Osteoblast (primary cell): ENCODE data around the gene EML1. TPM values are rescaled to one million over a fixed set of nuclear protein-coding genes. Genes with fewer than 3 reads are reported as not detected.
"Not testable (repeated sequence)": the region's sequence is repeated elsewhere in the genome, so short reads cannot be mapped to it uniquely, and the experiment has no call there.

Experiments used
- DNase-seq: peaks from one replicate; pipeline ENCODE4 v3.0.0; 2011; ENCODE audit warnings: low spot score, mixed read lengths; ENCODE audit not compliant: insufficient read length; ENCODE audit errors: missing footprints
- H2AFZ ChIP-seq: 2 replicates; pipeline ENCODE4 v1.6.0; 2011; ENCODE audit warnings: mild to moderate bottlenecking, low read length
- H3K27ac ChIP-seq: 2 replicates; pipeline ENCODE4 v1.5.1; 2011; ENCODE audit warnings: mild to moderate bottlenecking, low read depth, low read length, moderate library complexity
- H3K27me3 ChIP-seq: 2 replicates; pipeline ENCODE4 v1.6.0; 2012; ENCODE audit warnings: mild to moderate bottlenecking, control low read depth, inconsistent platforms, low read length, moderate library complexity; ENCODE audit not compliant: insufficient read depth
- H3K36me3 ChIP-seq: 2 replicates; pipeline ENCODE4 v1.5.1; 2011; ENCODE audit warnings: mild to moderate bottlenecking, low read length, control low read depth, moderate library complexity; ENCODE audit not compliant: insufficient read depth
- H3K4me1 ChIP-seq: 2 replicates; pipeline ENCODE4 v1.5.1; 2011; ENCODE audit warnings: mild to moderate bottlenecking, low read length, control low read depth, moderate library complexity; ENCODE audit not compliant: insufficient read depth
- H3K4me2 ChIP-seq: 2 replicates; pipeline ENCODE4 v1.6.0; 2011; ENCODE audit warnings: mild to moderate bottlenecking, low read length; ENCODE audit not compliant: insufficient read depth
- H3K4me3 ChIP-seq: fragments of 200-600 bp; sonication (generic); 3 replicates; pipeline ENCODE4 v1.5.1; 2012; ENCODE audit warnings: mild to moderate bottlenecking, low read length, inconsistent platforms; ENCODE audit not compliant: insufficient read depth
- H3K79me2 ChIP-seq: 2 replicates; pipeline ENCODE4 v1.6.0; 2012; ENCODE audit warnings: mild to moderate bottlenecking, low read length, control low read depth, inconsistent platforms; ENCODE audit not compliant: insufficient read depth
- H3K9me3 ChIP-seq: 2 replicates; pipeline ENCODE4 v1.5.1; 2011; ENCODE audit warnings: low read depth, low read length, control low read depth
- H4K20me1 ChIP-seq: 2 replicates; pipeline ENCODE4 v1.6.0; 2012; ENCODE audit warnings: mild to moderate bottlenecking, low read length, control low read depth; ENCODE audit not compliant: insufficient read depth
- total RNA-seq: library from RNA; depleted of rRNA; stranded (reverse); fragments of >200 nt; gene quantifications from 2 replicates; pipeline ENCODE4 v1.2.3, GENCODE V29; 2012
- TF ChIP-seq, protein P1 (sequence below): IDR thresholded peaks from 2 replicates; pipeline ENCODE4 v1.5.1; 2011; ENCODE audit warnings: mild to moderate bottlenecking, low read depth, low read length, moderate library complexity; ENCODE audit errors: extremely low read depth

The EML1 gene
- total RNA-seq, 1 donor: 46.7 TPM

DNA sequence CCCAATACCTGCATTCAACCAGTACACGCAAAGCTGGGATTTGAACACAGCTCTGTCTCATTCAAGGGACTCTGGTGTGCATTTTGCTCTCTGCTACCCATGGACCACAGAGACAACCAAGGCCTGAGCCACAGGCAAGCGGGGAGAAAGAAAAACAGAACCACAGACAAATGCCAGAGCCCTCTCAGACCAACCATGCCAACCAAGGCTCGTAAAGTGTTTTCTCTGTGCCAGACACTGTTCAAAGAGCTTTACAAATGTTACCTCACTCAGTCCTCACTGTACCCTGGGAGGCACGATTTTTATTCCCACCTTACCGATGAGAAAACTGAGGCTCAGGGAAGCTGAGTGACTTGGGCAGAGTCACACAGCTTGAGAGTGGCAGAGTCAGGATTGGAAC, 32.4 kb upstream of the EML1 start:
- H3K4me2 ChIP-seq: no peak overlapping the region
- no peaks in the 10 kb centered on the region for H4K20me1 ChIP-seq
- H3K79me2 ChIP-seq: no peaks in the 10 kb centered on the region
- H3K4me3 ChIP-seq: no peak overlapping the region
- H3K36me3 ChIP-seq: no peaks in the 10 kb centered on the region
- no peaks in the 10 kb centered on the region for H3K9me3 ChIP-seq
- no peak for DNase-seq
- no peaks in the 10 kb centered on the region for H3K27me3 ChIP-seq
- TF ChIP-seq, protein P1, sequence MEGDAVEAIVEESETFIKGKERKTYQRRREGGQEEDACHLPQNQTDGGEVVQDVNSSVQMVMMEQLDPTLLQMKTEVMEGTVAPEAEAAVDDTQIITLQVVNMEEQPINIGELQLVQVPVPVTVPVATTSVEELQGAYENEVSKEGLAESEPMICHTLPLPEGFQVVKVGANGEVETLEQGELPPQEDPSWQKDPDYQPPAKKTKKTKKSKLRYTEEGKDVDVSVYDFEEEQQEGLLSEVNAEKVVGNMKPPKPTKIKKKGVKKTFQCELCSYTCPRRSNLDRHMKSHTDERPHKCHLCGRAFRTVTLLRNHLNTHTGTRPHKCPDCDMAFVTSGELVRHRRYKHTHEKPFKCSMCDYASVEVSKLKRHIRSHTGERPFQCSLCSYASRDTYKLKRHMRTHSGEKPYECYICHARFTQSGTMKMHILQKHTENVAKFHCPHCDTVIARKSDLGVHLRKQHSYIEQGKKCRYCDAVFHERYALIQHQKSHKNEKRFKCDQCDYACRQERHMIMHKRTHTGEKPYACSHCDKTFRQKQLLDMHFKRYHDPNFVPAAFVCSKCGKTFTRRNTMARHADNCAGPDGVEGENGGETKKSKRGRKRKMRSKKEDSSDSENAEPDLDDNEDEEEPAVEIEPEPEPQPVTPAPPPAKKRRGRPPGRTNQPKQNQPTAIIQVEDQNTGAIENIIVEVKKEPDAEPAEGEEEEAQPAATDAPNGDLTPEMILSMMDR: no peak
- H3K27ac ChIP-seq: no peak overlapping the region
- H2AFZ ChIP-seq: no peak overlapping the region
- H3K4me1 ChIP-seq: peaks cover 30% of the 10 kb centered on the region

DNA sequence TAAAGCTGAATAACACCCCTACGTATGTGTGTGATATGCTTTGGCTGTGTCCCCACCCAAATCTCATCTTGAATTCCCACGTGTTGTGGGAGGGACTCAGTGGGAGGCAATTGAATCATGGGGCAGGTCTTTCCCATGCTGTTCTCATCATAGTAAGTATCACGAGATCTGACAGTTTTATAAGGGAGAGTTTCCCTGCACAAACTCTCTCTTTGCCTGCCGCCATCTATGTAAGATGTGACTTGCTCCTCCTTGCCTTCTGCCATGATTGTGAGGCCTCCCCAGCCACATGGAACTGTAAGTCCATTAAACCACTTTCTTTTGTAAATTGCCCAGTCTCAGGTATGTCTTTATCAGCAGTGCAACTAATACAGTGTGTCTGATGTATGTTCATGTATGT, 30.3 kb upstream of the EML1 start:
- H3K27ac ChIP-seq, H3K27me3 ChIP-seq, H3K4me3 ChIP-seq, H4K20me1 ChIP-seq, DNase-seq, H3K79me2 ChIP-seq, H3K36me3 ChIP-seq, H2AFZ ChIP-seq, H3K9me3 ChIP-seq, H3K4me2 ChIP-seq: not testable (repeated sequence)
- H3K4me1 ChIP-seq: peaks cover 23% of the 10 kb centered on the region

DNA sequence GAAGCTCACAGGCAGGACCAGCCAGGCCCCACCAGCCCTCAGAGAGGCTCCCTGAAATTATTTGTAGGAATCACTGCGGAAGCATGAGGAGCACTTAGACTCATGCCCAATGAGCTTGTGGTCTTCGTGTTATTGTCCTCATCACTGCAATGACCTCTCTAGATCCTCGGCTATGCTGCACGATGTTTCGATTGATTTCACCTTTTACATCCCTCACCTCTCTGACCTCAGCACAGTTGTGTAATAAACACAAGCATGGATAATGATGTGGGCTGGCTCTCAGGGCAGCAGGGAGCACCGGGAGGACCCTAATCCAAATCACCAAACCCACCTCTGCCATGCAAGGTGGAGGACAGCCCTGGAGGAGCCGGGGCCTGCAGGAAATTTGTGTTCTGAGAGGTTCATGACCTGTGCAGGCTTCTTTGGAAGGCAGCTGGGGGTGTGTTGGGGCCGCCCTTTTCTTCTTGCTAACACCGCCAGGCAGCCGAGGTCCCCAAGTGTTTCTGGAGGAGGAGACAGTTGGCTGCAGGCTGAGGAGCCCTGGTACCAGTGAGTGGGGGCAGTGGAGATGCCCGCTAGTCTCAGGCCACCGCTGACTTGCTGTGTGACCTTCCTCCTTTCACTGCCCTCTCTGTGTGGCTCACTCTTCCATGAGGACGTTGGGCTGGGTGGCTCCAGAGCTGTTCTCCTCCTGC, 29.5 kb upstream of the EML1 start:
- no peaks in the 10 kb centered on the region for H4K20me1 ChIP-seq
- H3K27me3 ChIP-seq: no peaks in the 10 kb centered on the region
- no peak overlapping the region for H2AFZ ChIP-seq
- H3K79me2 ChIP-seq: no peaks in the 10 kb centered on the region
- no peaks in the 10 kb centered on the region for H3K9me3 ChIP-seq
- DNase-seq: no peak
- no peak overlapping the region for H3K4me3 ChIP-seq
- TF ChIP-seq, protein P1: no peak
- no peak overlapping the region for H3K27ac ChIP-seq
- H3K4me1 ChIP-seq: peaks cover 15% of the 10 kb centered on the region
- H3K4me2 ChIP-seq: no peak overlapping the region
- H3K36me3 ChIP-seq: no peaks in the 10 kb centered on the region

DNA sequence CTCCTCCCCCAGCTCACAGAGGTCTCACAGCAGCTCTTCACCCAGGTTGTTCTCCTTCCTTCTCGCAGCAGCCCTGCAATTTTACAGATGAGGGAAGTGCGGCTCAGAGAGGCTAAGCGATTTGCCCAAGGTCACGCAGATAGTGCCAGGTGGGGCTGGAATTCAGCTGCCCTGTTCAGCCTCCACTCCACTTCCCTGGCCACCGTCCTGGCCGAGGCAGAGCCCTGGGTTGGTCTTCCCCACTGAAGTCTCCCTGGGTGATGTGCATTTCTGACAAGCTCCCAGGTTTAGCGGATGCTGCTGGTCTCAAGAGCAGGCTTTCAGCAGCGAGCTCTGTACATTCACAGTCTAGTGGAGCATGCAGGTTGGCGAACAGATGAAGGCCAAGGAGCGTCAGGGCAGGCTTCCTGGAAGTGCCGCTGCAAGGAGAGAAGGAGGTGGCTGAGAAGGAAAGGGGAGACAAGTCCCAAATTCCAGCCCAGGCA, 28.9 kb upstream of the EML1 start:
- TF ChIP-seq, protein P1: no peak

More for the DNA sequence above, 28.9 kb upstream of the EML1 start:
- Histone ChIP-seq H3K79me2 (no peaks in the 10 kb centered on the region), H3K27me3 (no peaks in the 10 kb centered on the region), H3K27ac (no peak overlapping the region), H4K20me1 (no peaks in the 10 kb centered on the region), H2AFZ (no peak overlapping the region), H3K4me3 (no peak overlapping the region), H3K9me3 (no peaks in the 10 kb centered on the region), H3K4me2 (no peak overlapping the region), H3K4me1 (peaks cover 12% of the 10 kb centered on the region), H3K36me3 (no peaks in the 10 kb centered on the region)
- no peak for DNase-seq
